ENCODE results near the gene NMD3.
"Not testable (repeated sequence)": the region's sequence is repeated elsewhere in the genome, so short reads cannot be mapped to it uniquely, and the experiment has no call there.

Gene NMD3

GRCh38 chr3:161220850-161221753 lies at the start of gene NMD3:
NMD3 (plus strand) TSS chr3:161221311; CDS start chr3:161222014, 703 bp downstream.
- DNase-seq (ENCODE audit: low read depth) = peak; percentile 71

GRCh38 chr3:161171639-161172552 lies 49.2 kb upstream of the NMD3 start:
- DNase-seq (ENCODE audit: low read depth) = no peak

DNA sequence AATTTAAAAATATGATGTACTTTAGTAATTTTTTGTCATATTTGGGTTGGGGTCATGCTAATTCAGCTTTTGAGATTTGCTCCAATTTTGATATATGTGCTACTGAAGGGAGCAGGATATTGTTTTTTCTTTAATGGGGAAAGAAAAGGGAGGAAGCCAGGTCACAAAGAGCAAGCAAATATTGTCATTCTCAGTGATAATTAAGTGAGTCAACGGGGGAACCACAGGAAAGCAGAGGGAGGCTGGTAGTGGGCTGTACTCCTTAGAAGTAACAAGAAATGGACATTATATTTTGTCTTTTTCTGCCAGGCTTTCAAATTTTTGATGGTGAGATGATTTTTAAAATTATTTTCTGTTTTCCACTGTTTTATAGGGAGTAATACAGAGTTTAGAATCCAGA lies 45.6 kb upstream of the NMD3 start:
- no peak for DNase-seq (ENCODE audit: low read depth)

DNA sequence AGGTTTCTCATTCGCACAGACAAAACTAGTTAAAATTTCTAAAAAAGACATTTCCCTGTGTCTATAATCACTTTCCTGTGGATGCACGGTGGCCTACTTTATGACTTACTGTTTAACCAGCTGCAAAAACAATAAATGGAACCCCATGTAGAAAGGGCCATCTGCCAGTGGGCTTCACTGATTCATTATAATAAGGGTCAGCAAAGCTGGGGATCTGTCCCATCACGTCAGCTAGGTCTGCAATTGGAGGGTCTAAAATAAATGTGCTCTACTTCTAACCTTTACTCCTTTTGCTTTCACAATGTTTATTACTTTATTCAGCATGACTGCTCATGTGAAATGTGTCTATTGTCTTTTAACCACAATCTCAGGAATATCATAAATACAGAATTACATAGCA lies 43.1 kb upstream of the NMD3 start:
- no peak for DNase-seq (ENCODE audit: low read depth)

- DNase-seq (ENCODE audit: low read depth) = not testable (repeated sequence)
Measured at GRCh38 chr3:161181371-161181770, 39.7 kb upstream of the NMD3 start.

DNA sequence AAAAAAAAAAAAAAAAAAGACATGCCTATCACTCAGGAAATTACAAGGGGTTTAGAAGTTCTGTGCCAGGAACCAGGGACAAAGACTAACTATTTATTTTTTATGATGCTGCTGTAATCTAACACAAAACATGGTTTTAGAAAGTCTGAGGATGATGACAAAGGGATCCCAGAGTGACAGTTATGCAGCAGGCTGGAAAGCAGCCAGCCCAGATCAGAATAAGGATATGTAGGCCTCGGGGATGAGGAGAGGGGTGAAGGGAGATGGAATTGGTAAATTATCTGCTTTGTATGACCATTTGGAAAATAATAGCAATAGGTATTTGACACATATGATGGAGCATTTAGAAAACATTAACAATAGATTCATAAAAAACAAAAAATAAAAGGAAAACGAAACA lies 34.1 kb upstream of the NMD3 start:
- DNase-seq (ENCODE audit: low read depth) = no peak

GRCh38 chr3:161197855-161198850 lies 23.0 kb upstream of the NMD3 start:
- DNase-seq (ENCODE audit: low read depth) = no peak

DNA sequence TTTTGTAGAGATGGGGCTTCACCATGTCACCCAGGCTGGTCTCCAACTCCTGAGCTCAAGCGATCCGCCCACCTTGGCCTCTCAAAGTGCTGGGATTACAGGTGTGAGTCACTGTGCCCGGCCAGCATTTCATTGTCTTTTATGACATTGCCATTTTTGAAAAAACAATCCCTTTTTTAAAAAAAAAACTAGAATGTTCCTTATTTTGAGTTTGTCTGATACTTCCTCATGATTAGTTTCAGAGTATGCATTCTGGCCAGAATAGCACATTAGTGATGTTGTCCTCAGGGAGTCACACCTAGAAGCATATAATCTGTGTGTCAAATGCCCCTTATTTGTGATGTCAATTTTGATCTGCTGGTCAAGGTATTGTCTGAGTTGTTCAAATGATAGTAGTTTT lies 21.2 kb upstream of the NMD3 start:
- no peak for DNase-seq (ENCODE audit: low read depth)

DNA sequence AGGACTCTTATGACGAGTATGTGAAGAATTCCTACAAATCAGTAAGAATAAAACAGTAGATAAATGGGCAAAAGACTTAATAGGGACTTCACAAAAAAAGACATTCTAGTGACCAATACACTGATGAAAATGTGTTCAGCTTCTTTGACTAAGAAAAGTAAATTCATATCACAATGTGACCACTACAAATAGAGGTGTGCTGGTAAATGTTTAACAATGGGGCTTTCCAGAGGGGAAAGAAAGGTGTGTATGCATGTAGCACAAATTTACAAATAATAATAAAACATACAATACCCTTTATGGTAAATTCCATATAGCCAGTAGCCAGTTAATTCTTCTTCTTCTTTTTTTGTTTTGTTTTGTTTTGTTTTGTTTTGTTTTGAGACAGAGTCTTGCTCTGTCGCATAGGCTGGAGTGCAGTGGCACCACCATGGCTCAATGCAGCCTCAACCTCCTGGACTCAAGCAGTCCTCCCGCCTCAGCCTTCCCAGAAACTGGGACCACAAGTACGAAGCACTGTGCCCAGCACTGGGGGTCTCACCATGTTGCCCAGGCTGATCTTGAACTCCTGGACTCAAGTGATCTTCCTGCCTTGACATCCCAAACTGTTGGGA lies 17.5 kb upstream of the NMD3 start:
- DNase-seq (ENCODE audit: low read depth) = no peak

DNA sequence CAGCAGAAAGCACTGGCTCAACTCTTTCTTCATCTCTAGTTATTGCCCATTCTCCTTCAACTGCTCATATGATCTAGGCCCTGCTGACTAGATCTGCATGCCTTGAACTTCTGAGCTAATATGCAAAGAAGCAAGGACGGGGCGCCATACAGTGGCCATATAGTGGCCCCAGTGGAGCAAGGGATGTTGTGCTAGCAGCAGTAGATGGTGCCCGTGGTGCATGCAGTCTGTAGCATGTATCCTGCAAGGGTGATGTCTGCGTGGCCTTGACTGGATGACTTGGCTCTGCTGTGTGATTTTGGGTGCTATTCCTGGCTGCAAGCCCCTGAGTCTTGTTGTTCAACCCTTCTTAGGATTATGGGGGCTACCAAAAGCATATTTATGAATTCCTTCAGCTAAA lies 12.2 kb upstream of the NMD3 start:
- no peak for DNase-seq (ENCODE audit: low read depth)

- DNase-seq (ENCODE audit: low read depth) = no peak
Measured at GRCh38 chr3:161212171-161212771, 8.8 kb upstream of the NMD3 start.

- no peak for DNase-seq (ENCODE audit: low read depth)
Measured at GRCh38 chr3:161212906-161213305, 8.2 kb upstream of the NMD3 start.

DNA sequence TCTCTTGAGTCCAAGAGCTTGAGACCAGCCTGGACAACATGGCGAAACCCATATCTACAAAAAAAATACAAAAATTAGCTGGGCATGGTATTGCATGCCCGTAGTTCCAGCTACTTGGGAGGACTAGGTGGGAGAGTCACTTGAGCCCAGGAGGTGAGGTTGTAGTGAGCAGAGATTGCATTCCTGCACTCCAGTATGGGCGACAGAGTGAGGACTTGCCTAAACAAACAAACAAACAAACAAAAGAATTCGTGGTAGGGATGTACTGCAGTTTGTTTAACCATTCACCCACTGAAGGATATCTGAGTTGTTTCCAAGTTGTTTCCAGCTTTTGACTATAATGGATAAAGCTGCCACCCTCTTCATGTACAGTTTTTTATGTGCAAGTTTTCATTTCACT lies 7.5 kb upstream of the NMD3 start:
- no peak for DNase-seq (ENCODE audit: low read depth)

DNA sequence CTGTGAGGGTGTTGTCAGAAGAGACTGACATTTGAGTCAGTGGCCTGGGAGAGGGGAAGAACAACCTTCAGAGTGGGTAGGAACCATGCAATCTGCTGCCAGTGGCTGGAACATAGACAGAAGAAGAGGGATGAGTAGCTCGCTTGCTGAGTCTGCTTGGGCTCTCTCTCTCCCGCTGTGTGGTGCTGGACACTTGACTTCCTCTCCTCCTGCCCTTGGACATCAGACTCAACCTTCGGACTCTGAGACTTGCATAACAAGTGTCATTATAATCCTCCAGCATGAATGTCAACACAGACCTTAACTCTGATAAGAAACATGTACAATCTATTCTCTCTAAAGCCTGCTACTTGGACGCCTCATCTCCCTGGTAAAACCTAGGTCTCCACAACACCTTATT lies 5.9 kb upstream of the NMD3 start:
- DNase-seq (ENCODE audit: low read depth) = no peak

- DNase-seq (ENCODE audit: low read depth) = no peak
Measured at GRCh38 chr3:161217496-161217895, 3.6 kb upstream of the NMD3 start.

- no peak for DNase-seq (ENCODE audit: low read depth)
Measured at GRCh38 chr3:161219495-161219894, 1.6 kb upstream of the NMD3 start.

DNA sequence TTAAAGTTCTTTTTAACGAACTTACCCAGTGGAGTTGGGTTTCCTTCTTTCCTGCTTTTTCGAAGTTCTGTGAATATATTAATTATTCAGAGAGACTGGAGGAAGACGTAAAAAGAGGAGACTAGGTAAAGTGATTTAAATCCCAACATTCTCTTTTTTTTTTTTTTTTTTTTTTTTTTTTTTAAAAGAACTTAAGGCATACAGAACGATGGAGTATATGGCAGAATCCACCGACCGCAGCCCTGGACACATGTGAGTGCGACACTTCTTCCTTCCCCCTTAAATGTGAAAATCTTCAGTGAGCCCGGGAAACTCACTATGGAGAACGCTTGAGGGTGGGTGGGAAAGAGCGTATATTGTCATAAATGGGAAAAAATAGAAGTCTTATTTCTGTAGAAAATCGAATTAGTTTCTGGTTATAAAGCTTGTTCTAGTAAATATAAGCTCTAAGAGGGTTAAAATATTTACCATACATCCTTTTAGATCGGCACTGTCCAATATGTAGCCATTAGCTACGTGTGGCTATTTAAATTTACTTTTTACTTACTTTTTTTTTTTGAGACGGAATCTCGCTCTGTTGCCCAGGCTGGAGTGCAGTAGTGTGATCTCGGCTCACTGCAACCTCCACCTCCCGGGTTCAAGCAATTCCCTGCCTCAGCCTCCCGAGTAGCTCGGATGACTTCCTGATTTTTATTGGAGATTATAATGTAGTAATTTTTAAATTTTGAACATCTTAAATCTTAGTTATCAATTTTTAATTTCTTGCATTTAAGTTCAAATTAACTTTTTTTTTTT lies 892 bp downstream of the NMD3 start:
- DNase-seq (ENCODE audit: low read depth) = no peak

GRCh38 chr3:161222662-161223061 lies 1.6 kb downstream of the NMD3 start:
- DNase-seq (ENCODE audit: low read depth) = no peak

- no peak for DNase-seq (ENCODE audit: low read depth)
Measured at GRCh38 chr3:161224786-161225185, 3.7 kb downstream of the NMD3 start.

GRCh38 chr3:161230621-161231171 lies 9.6 kb downstream of the NMD3 start:
- no peak for DNase-seq (ENCODE audit: low read depth)

Data from stimulated activated CD8-positive, alpha-beta memory T cell treated with anti-CD3 and anti-CD28 coated beads, Interleukin-15, amount 100 ng/mL, for 24 hours (primary cell).